ENCODE results near the gene TNK2.

- TF ChIP-seq GATA3 (IDR thresholded peaks at IDR 0.05; ENCODE audit: low read depth, low read length) (no peak), GATA2 (IDR thresholded peaks at IDR 0.05; ENCODE audit: low read depth, low read length) (no peak)
These were observed 73.4 kb downstream of the TNK2 start for GRCh38 chr3:195834675-195835583.
